GM12878 (cell line): ENCODE measurements around the gene CDPF1.

ENCODE experiments used
- BACH1 ChIP-seq: fragments of 450-650 bp; IDR thresholded peaks from 2 replicates; pipeline ENCODE4 v1.6.1; 2017; ENCODE audit warnings: mild to moderate bottlenecking, borderline replicate concordance
- CEBPB ChIP-seq, 2 experiments: fragments of 150-350 bp in 1 of 2; IDR thresholded peaks; 2 replicates each; pipeline ENCODE4 v1.6.1; 2012 to 2014; ENCODE audit warnings: low read depth in 2 of 2, low read length in 2 of 2, borderline replicate concordance in 1 of 2, inconsistent platforms in 1 of 2
- JUND ChIP-seq: IDR thresholded peaks from 2 replicates; pipeline ENCODE4 v1.6.1; 2012; ENCODE audit warnings: low read depth, mild to moderate bottlenecking, low read length, improper control_type of control experiment, moderate library complexity
- RAD21 ChIP-seq: IDR thresholded peaks from 2 replicates; pipeline ENCODE4 v1.6.1; 2011; ENCODE audit warnings: mild to moderate bottlenecking, low read depth, low read length, moderate library complexity; ENCODE audit not compliant: insufficient read depth
- TF ChIP-seq, protein P1 (sequence below): IDR thresholded peaks from 2 replicates; pipeline ENCODE4 v1.6.1; 2012; ENCODE audit warnings: mild to moderate bottlenecking, low read depth, low read length
- TF ChIP-seq, protein P2 (sequence below), 3 experiments: IDR thresholded peaks in 2 of 3; conservative IDR thresholded peaks in 1 of 3; 2 replicates each; pipeline ENCODE4 v1.5.1; 2011; ENCODE audit warnings: low read depth in 3 of 3, low read length in 3 of 3, mild to moderate bottlenecking in 3 of 3, control low read depth in 2 of 3, moderate library complexity in 2 of 3, inconsistent platforms in 1 of 3, mixed read lengths in 1 of 3; ENCODE audit not compliant: control insufficient read depth in 2 of 3, insufficient read depth in 1 of 3; ENCODE audit errors: extremely low read depth in 1 of 3
- TF ChIP-seq, protein P3 (sequence below): IDR thresholded peaks from 2 replicates; pipeline ENCODE4 v1.6.1; 2011; ENCODE audit warnings: low read depth, low read length, improper control_type of control experiment, borderline replicate concordance

DNA sequence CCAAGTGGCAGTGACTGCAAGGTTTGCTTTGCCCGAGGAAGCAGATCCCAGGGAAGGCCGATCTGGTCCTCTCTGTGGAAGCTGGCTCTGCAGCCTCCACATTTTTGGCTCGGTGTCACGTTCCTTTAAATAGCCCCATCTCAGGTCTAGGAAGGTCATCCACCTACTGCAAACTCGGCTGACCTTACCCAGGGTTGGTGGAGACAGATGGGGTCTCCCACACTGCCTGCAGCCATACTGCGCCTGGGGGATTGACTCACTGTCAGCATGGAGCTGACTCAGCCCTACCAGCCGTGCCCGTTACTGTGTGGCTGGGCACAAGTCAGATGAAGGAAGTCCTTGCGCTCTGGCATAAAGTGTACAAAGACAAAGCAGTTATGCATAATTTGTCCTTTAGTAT lies 16.9 kb downstream of the CDPF1 start:
- TF ChIP-seq, protein P1, sequence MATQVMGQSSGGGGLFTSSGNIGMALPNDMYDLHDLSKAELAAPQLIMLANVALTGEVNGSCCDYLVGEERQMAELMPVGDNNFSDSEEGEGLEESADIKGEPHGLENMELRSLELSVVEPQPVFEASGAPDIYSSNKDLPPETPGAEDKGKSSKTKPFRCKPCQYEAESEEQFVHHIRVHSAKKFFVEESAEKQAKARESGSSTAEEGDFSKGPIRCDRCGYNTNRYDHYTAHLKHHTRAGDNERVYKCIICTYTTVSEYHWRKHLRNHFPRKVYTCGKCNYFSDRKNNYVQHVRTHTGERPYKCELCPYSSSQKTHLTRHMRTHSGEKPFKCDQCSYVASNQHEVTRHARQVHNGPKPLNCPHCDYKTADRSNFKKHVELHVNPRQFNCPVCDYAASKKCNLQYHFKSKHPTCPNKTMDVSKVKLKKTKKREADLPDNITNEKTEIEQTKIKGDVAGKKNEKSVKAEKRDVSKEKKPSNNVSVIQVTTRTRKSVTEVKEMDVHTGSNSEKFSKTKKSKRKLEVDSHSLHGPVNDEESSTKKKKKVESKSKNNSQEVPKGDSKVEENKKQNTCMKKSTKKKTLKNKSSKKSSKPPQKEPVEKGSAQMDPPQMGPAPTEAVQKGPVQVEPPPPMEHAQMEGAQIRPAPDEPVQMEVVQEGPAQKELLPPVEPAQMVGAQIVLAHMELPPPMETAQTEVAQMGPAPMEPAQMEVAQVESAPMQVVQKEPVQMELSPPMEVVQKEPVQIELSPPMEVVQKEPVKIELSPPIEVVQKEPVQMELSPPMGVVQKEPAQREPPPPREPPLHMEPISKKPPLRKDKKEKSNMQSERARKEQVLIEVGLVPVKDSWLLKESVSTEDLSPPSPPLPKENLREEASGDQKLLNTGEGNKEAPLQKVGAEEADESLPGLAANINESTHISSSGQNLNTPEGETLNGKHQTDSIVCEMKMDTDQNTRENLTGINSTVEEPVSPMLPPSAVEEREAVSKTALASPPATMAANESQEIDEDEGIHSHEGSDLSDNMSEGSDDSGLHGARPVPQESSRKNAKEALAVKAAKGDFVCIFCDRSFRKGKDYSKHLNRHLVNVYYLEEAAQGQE: no peak
- TF ChIP-seq, protein P2, sequence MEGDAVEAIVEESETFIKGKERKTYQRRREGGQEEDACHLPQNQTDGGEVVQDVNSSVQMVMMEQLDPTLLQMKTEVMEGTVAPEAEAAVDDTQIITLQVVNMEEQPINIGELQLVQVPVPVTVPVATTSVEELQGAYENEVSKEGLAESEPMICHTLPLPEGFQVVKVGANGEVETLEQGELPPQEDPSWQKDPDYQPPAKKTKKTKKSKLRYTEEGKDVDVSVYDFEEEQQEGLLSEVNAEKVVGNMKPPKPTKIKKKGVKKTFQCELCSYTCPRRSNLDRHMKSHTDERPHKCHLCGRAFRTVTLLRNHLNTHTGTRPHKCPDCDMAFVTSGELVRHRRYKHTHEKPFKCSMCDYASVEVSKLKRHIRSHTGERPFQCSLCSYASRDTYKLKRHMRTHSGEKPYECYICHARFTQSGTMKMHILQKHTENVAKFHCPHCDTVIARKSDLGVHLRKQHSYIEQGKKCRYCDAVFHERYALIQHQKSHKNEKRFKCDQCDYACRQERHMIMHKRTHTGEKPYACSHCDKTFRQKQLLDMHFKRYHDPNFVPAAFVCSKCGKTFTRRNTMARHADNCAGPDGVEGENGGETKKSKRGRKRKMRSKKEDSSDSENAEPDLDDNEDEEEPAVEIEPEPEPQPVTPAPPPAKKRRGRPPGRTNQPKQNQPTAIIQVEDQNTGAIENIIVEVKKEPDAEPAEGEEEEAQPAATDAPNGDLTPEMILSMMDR (IDR thresholded peaks at IDR 0.05 in 2 of 3, conservative IDR thresholded peaks at IDR 0.05 in 1 of 3; ENCODE audit: control insufficient read depth in 2 of 3, extremely low read depth in 1 of 3, insufficient read depth in 1 of 3, low read depth in 3 of 3, low read length in 3 of 3): no peak
- TF ChIP-seq JUND: no peak
- TF ChIP-seq BACH1: no peak
- TF ChIP-seq CEBPB (IDR thresholded peaks at IDR 0.05; ENCODE audit: borderline replicate concordance in 1 of 2, low read depth in 2 of 2, low read length in 2 of 2): no peak
- no peak for TF ChIP-seq RAD21
- TF ChIP-seq, protein P3, sequence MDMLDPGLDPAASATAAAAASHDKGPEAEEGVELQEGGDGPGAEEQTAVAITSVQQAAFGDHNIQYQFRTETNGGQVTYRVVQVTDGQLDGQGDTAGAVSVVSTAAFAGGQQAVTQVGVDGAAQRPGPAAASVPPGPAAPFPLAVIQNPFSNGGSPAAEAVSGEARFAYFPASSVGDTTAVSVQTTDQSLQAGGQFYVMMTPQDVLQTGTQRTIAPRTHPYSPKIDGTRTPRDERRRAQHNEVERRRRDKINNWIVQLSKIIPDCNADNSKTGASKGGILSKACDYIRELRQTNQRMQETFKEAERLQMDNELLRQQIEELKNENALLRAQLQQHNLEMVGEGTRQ: no peak
